HepG2 (cell line): Measurements from ENCODE around the gene GTSF1L. TPM values are rescaled to one million over a fixed set of nuclear protein-coding genes. Genes with fewer than 3 reads are reported as not detected.

ENCODE experiments used
- AGO2 ChIP-seq: fragments of 200-400 bp; formaldehyde crosslinking; optimal IDR thresholded peaks from 2 replicates; pipeline ENCODE3; 2017; ENCODE audit warnings: mild to moderate bottlenecking, low read depth, low read length, moderate library complexity
- EED ChIP-seq: sonication (generic); formaldehyde crosslinking; IDR thresholded peaks from 2 replicates; pipeline ENCODE4 v1.5.0; 2020; ENCODE audit warnings: mild to moderate bottlenecking, missing genetic modification reagents
- MTF1 ChIP-seq: sonication (generic); formaldehyde crosslinking; IDR thresholded peaks from 2 replicates; pipeline ENCODE4 v1.5.0; 2020; ENCODE audit warnings: missing genetic modification reagents
- PAX8 ChIP-seq: sonication (generic); formaldehyde crosslinking; IDR thresholded peaks from 2 replicates; pipeline ENCODE4 v1.8.0; 2022; ENCODE audit warnings: mild to moderate bottlenecking, missing genetic modification reagents, borderline replicate concordance
- PITX1 ChIP-seq: sonication (generic); formaldehyde crosslinking; IDR thresholded peaks from 2 replicates; pipeline ENCODE4 v1.5.1; 2020; ENCODE audit warnings: mild to moderate bottlenecking, missing genetic modification reagents
- RAD51 ChIP-seq: fragments of 450-650 bp; IDR thresholded peaks from 2 replicates; pipeline ENCODE4 v1.6.1; 2016; ENCODE audit warnings: borderline replicate concordance
- RFXANK ChIP-seq: IDR thresholded peaks from 2 replicates; pipeline ENCODE4 v1.6.1; 2016
- SP5 ChIP-seq: IDR thresholded peaks from 2 replicates; pipeline ENCODE4 v1.6.1; 2016; ENCODE audit warnings: low read depth, borderline replicate concordance
- THRA ChIP-seq: sonication (generic); formaldehyde crosslinking; IDR thresholded peaks from 2 replicates; pipeline ENCODE4 v1.4.0; 2020; ENCODE audit warnings: missing genetic modification reagents, borderline replicate concordance
- ZBTB40 ChIP-seq, 2 experiments: fragments of 450-650 bp in 1 of 2; sonication (generic) in 1 of 2; formaldehyde crosslinking in 1 of 2; IDR thresholded peaks; 2 replicates each; pipeline versions ENCODE4 v1.6.1 to v1.8.0; 2016 to 2022; ENCODE audit warnings: antibody characterized with exemption in 1 of 2, mild to moderate bottlenecking in 1 of 2, missing genetic modification reagents in 1 of 2
- ZNF552 ChIP-seq: sonication (generic); formaldehyde crosslinking; IDR thresholded peaks from 2 replicates; pipeline ENCODE4 v1.9.0; 2022; ENCODE audit warnings: missing genetic modification reagents, mild to moderate bottlenecking, borderline replicate concordance
- ZNF619 ChIP-seq: sonication (generic); formaldehyde crosslinking; IDR thresholded peaks from 2 replicates; pipeline ENCODE4 v1.4.0; 2020; ENCODE audit warnings: mild to moderate bottlenecking, missing genetic modification reagents
- polyA plus RNA-seq, 8 experiments: library from polyadenylated mRNA; depleted of rRNA in 3 of 8; stranded (reverse) in 7 of 8; unstranded in 1 of 8; fragments of >200 nt; fragmentation: Illumina TruSeq in 4 of 8; extraction: Trizol in 4 of 8; gene quantifications; 2 replicates each; pipeline versions ENCODE4 v1.2.1 to v1.2.3, GENCODE V29; 2011 to 2016; ENCODE audit warnings: low read depth in 4 of 8, missing spikeins in 1 of 8, mixed read lengths in 1 of 8; ENCODE audit not compliant: insufficient read depth in 1 of 8
- total RNA-seq, 5 experiments: library from RNA; depleted of rRNA; stranded (reverse); fragments of >200 nt; fragmentation: Illumina TruSeq; extraction: Trizol; gene quantifications; 2 replicates each; pipeline ENCODE4 v1.2.3, GENCODE V29; 2016; ENCODE audit warnings: low read depth in 1 of 5
- TF ChIP-seq, protein P1 (sequence below): sonication (generic); formaldehyde crosslinking; IDR thresholded peaks from 2 replicates; pipeline ENCODE4 v1.4.0; 2020; ENCODE audit warnings: missing genetic modification reagents

The GTSF1L gene
- total and polyA plus RNA-seq, 2 of the 13 experiments (the other 11 are each of a cell fraction or from before 2014, with no cell fraction given): not detected

DNA sequence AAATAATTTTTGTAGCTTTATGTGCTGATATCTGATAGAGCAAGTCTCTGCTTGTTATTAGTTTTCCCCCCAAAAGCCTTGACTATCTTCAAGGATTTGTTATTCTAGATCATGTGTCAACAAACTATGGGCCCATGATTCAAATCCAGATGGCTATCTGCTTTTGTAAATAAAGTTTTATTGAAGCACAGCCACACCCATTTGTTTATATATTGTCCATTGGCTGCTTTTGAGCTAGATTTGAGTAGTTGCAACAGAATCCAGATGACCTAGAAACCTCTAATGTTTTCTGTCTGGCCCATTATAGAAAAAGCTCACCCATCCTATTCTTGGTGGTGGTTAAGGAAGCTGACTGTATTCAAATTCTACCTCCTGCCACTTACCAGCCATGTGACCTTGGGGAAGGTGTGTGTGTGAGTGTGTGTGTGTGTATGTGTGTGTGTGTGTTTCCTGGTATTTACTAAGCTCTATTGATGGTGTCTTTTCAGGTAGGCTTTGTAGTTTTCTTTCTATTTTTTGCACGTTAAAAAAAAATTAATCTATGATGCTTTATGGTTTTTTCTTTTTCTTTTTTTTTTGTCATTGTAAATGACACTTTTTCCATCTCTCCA lies 1.3 kb upstream of the GTSF1L start (continued):
- TF ChIP-seq ZNF552: no peak
- TF ChIP-seq AGO2: no peak
- no peak for TF ChIP-seq PAX8 (CRISPR knock-in tag)
- no peak for TF ChIP-seq ZNF619 (CRISPR knock-in tag)
- no peak for TF ChIP-seq RFXANK (CRISPR knock-in tag)
- TF ChIP-seq, protein P1, sequence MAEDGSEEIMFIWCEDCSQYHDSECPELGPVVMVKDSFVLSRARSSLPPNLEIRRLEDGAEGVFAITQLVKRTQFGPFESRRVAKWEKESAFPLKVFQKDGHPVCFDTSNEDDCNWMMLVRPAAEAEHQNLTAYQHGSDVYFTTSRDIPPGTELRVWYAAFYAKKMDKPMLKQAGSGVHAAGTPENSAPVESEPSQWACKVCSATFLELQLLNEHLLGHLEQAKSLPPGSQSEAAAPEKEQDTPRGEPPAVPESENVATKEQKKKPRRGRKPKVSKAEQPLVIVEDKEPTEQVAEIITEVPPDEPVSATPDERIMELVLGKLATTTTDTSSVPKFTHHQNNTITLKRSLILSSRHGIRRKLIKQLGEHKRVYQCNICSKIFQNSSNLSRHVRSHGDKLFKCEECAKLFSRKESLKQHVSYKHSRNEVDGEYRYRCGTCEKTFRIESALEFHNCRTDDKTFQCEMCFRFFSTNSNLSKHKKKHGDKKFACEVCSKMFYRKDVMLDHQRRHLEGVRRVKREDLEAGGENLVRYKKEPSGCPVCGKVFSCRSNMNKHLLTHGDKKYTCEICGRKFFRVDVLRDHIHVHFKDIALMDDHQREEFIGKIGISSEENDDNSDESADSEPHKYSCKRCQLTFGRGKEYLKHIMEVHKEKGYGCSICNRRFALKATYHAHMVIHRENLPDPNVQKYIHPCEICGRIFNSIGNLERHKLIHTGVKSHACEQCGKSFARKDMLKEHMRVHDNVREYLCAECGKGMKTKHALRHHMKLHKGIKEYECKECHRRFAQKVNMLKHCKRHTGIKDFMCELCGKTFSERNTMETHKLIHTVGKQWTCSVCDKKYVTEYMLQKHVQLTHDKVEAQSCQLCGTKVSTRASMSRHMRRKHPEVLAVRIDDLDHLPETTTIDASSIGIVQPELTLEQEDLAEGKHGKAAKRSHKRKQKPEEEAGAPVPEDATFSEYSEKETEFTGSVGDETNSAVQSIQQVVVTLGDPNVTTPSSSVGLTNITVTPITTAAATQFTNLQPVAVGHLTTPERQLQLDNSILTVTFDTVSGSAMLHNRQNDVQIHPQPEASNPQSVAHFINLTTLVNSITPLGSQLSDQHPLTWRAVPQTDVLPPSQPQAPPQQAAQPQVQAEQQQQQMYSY: no peak
- TF ChIP-seq THRA: no peak
- TF ChIP-seq SP5 (CRISPR knock-in tag): peak; percentile 58; the same call in 1 of the 2 replicates
- no peak for TF ChIP-seq PITX1 (CRISPR knock-in tag)
- no peak for TF ChIP-seq MTF1 (CRISPR knock-in tag)
- no peak for TF ChIP-seq EED (CRISPR knock-in tag)
- TF ChIP-seq RAD51: 0 out of 2 replicates have a peak, but pooled peaks have one; percentile 19
- TF ChIP-seq ZBTB40 (IDR thresholded peaks at IDR 0.05): peak; percentile 93
- peak; percentile 98 for TF ChIP-seq ZBTB40 (CRISPR knock-in tag; IDR thresholded peaks at IDR 0.05)
